K562 (cell line): Measurements from ENCODE around the gene FBXL12. TPM values are rescaled to one million over a fixed set of nuclear protein-coding genes. Genes with fewer than 3 reads are reported as not detected.

ENCODE experiments used
- CAMTA2 ChIP-seq: fragments of 250-450 bp; sonication (Bioruptor Pico); conservative IDR thresholded peaks from 2 replicates; pipeline ENCODE4 v1.5.1; 2022
- EGR1 ChIP-seq: fragments of 450-650 bp; conservative IDR thresholded peaks from 2 replicates; pipeline ENCODE4 v1.6.1; 2017; ENCODE audit warnings: mild to moderate bottlenecking
- EZH2 ChIP-seq: IDR thresholded peaks from 2 replicates; pipeline ENCODE4 v1.6.1; 2012; ENCODE audit warnings: low read depth, mild to moderate bottlenecking, inconsistent platforms, low read length, borderline replicate concordance
- FOXJ2 ChIP-seq: fragments of 200-800 bp; sonication (Bioruptor generic); IDR thresholded peaks from 2 replicates; pipeline ENCODE4 v1.6.1; 2016; ENCODE audit warnings: missing genetic modification characterization, missing compliant biosample characterization
- HCFC1 ChIP-seq: IDR thresholded peaks from 2 replicates; pipeline ENCODE4 v1.6.1; 2012; ENCODE audit warnings: low read depth, low read length, improper control_type of control experiment
- HDAC3 ChIP-seq: fragments of 450-650 bp; IDR thresholded peaks from 2 replicates; pipeline ENCODE4 v1.6.1; 2018; ENCODE audit warnings: borderline replicate concordance, mild to moderate bottlenecking, moderate library complexity; ENCODE audit not compliant: partially characterized antibody
- KLF1 ChIP-seq: fragments of 450-650 bp; IDR thresholded peaks from 2 replicates; pipeline ENCODE4 v1.6.1; 2016; ENCODE audit warnings: missing genetic modification characterization, missing compliant biosample characterization
- MAFG ChIP-seq: fragments of 450-650 bp; conservative IDR thresholded peaks from 2 replicates; pipeline ENCODE4 v1.6.1; 2016; ENCODE audit warnings: missing genetic modification characterization, missing compliant biosample characterization
- MAZ ChIP-seq, 2 experiments: fragments of 450-650 bp in 1 of 2; sonication (generic) in 1 of 2; formaldehyde crosslinking; IDR thresholded peaks in 1 of 2; conservative IDR thresholded peaks in 1 of 2; 2 replicates each; pipeline versions ENCODE4 v1.4.0 to v1.5.0; 2020; ENCODE audit warnings: mild to moderate bottlenecking in 1 of 2, missing genetic modification reagents in 1 of 2
- MECOM ChIP-seq: fragments of 250-450 bp; sonication (Bioruptor Pico); IDR thresholded peaks from 2 replicates; pipeline ENCODE4 v1.8.0; 2022; ENCODE audit warnings: inconsistent platforms
- MTA2 ChIP-seq: fragments of 450-650 bp; IDR thresholded peaks from 2 replicates; pipeline ENCODE4 v1.6.1; 2016; ENCODE audit warnings: low read depth
- MXI1 ChIP-seq: IDR thresholded peaks from 2 replicates; pipeline ENCODE4 v1.6.1; 2011; ENCODE audit warnings: low read depth, mild to moderate bottlenecking, improper control_type of control experiment, low read length
- NCOA1 ChIP-seq: fragments of 450-650 bp; IDR thresholded peaks from 2 replicates; pipeline ENCODE4 v1.6.1; 2016; ENCODE audit warnings: low read depth
- NEUROD1 ChIP-seq: fragments of 150-350 bp; IDR thresholded peaks from 2 replicates; pipeline ENCODE4 v1.6.1; 2014; ENCODE audit warnings: borderline replicate concordance, low read length, low read depth; ENCODE audit not compliant: partially characterized antibody
- NR3C1 ChIP-seq: sonication (generic); formaldehyde crosslinking; IDR thresholded peaks from 2 replicates; pipeline ENCODE4 v1.8.1; 2022; ENCODE audit warnings: missing genetic modification reagents
- NUFIP1 ChIP-seq: fragments of 450-650 bp; IDR thresholded peaks from 2 replicates; pipeline ENCODE4 v1.6.1; 2018; ENCODE audit not compliant: partially characterized antibody
- SIX5 ChIP-seq, 2 experiments: IDR thresholded peaks; 2 replicates each; pipeline ENCODE4 v1.6.1; 2011; ENCODE audit warnings: low read length in 2 of 2, borderline replicate concordance in 1 of 2, low read depth in 1 of 2, mild to moderate bottlenecking in 1 of 2, moderate library complexity in 1 of 2; ENCODE audit not compliant: insufficient read depth in 1 of 2
- SREBF2 ChIP-seq: sonication (generic); formaldehyde crosslinking; IDR thresholded peaks from 2 replicates; pipeline ENCODE4 v1.4.0; 2020; ENCODE audit warnings: mild to moderate bottlenecking, missing genetic modification reagents
- THRAP3 ChIP-seq: fragments of 450-650 bp; IDR thresholded peaks from 2 replicates; pipeline ENCODE4 v1.6.1; 2016; ENCODE audit warnings: mild to moderate bottlenecking, inconsistent platforms, borderline replicate concordance
- ZBED1 ChIP-seq: IDR thresholded peaks from 2 replicates; pipeline ENCODE4 v1.6.1; 2014
- ZBTB9 ChIP-seq: fragments of 450-650 bp; formaldehyde crosslinking; IDR thresholded peaks from 2 replicates; pipeline ENCODE4 v1.4.0; 2020; ENCODE audit warnings: mild to moderate bottlenecking, moderate library complexity
- ZNF232 ChIP-seq: sonication (generic); formaldehyde crosslinking; IDR thresholded peaks from 2 replicates; pipeline ENCODE4 v1.8.0; 2022; ENCODE audit warnings: mild to moderate bottlenecking, missing genetic modification reagents
- polyA plus RNA-seq, 8 experiments: library from polyadenylated mRNA; depleted of rRNA in 4 of 8; stranded (reverse) in 5 of 8; unstranded in 3 of 8; fragments of >200 nt; fragmentation: Nextera tagmentation in 2 of 8; fragmentation: Illumina TruSeq in 1 of 8; extraction: Ambion mirVana in 2 of 8; extraction: Trizol in 1 of 8; gene quantifications; 2 replicates each; pipeline versions ENCODE4 v1.2.1 to v1.2.3, GENCODE V29; 2011 to 2014; ENCODE audit warnings: inconsistent platforms in 1 of 8, missing spikeins in 1 of 8
- total RNA-seq, 7 experiments: library from RNA; depleted of rRNA in 6 of 7; stranded (reverse); fragments of >200 nt in 6 of 7; fragmentation: Illumina TruSeq in 2 of 7; extraction: Trizol in 2 of 7; gene quantifications; 2 replicates each; pipeline versions ENCODE4 v1.2.1 to v1.2.3, GENCODE V29; 2011 to 2021; ENCODE audit warnings: low replicate concordance in 1 of 7
- TF ChIP-seq, protein P1 (sequence below): fragments of 200-800 bp; sonication (Bioruptor generic); IDR thresholded peaks from 2 replicates; pipeline ENCODE4 v1.6.1; 2017; ENCODE audit warnings: missing genetic modification characterization, missing compliant biosample characterization
- TF ChIP-seq, protein P2 (sequence below): IDR thresholded peaks from 2 replicates; pipeline ENCODE4 v1.6.1; 2011; ENCODE audit warnings: borderline replicate concordance, low read depth, mild to moderate bottlenecking, moderate library complexity, low read length; ENCODE audit not compliant: insufficient read depth, poor library complexity, severe bottlenecking

Gene FBXL12
- total and polyA plus RNA-seq, 9 of the 15 experiments (the other 6 are each of a cell fraction or from before 2014, with no cell fraction given) = 2.7 to 40.5 (median 26.5) TPM

DNA sequence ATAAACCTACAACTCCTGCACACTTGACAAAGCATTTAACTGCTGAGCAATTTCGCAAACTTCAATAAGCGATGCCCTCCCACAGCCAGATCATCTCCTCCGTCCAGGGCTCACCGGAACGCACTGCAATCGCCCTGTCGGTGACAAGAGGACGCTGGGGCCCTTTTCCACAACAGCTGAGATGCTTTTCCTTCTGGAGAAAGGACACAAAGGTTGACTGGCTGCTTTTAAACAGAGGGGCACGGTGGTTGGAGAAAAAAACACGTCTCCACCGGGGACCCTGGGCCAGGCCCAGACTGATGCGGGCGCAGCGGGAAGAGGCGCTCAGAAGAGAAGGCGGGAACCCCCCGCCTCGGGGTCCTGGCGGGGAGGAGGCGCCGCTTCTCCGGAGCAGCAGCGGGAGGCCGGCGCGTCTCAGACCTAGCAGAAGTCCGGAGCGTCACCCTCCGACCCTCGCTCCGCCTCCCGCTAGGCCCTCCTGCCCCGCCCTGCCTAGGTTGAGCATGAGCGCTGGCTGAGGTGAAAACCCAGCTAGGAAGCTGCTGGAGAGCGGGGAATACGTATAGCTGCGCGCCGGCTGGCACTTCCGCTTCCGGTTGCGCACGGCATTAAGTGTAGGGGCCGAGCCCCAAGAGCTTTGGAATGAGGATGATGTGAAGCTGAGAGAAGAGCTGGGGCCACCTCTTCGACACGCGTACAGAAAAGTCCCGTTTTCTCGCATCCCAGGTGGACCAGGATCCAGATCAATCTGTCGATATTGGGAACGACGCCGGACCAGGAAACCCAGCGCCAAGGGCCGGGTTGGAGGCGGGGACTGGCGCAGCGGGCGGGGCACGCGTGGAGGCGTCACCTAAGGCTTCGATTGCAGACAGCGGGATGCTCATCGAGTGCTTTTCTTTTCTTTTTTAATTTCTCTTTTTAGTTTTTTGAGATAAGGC lies 50.4 kb downstream of the FBXL12 start, which contains the start of gene ZNF846 (continued):
- TF ChIP-seq THRAP3 (no peak), ZBTB9 (CRISPR knock-in tag) (0 out of 2 replicates have a peak, but pooled peaks have one; percentile 25), MXI1 (no peak; the same call in 1 of the 2 replicates), ZBED1 (no peak), MECOM (CRISPR knock-in tag) (no peak), MAZ (CRISPR knock-in tag; conservative IDR thresholded peaks at IDR 0.05 in 1 of 2, IDR thresholded peaks at IDR 0.05 in 1 of 2) (peak; percentile 94 to 100), NEUROD1 (peak; percentile 55), KLF1 (tag) (peak; percentile 63; the same call in 1 of the 2 replicates), NUFIP1 (no peak), HCFC1 (peak; percentile 81), NCOA1 (peak; percentile 97), NR3C1 (CRISPR knock-in tag) (no peak), EZH2 (no peak), FOXJ2 (tag) (no peak), HDAC3 (no peak), ZNF232 (CRISPR knock-in tag) (no peak), SIX5 (IDR thresholded peaks at IDR 0.05; ENCODE audit: borderline replicate concordance in 1 of 2, insufficient read depth in 1 of 2, low read depth in 1 of 2, low read length in 2 of 2) (peak in 1 of 2 experiments; percentile 29; a peak in 1 of 4 replicates), CAMTA2 (CRISPR knock-in tag) (0 out of 2 replicates have a peak, but pooled peaks have one; percentile 43), MAFG (no peak), EGR1 (no peak; the same call in 1 of the 2 replicates), SREBF2 (CRISPR knock-in tag) (no peak), MTA2 (no peak)
- TF ChIP-seq, protein P1, sequence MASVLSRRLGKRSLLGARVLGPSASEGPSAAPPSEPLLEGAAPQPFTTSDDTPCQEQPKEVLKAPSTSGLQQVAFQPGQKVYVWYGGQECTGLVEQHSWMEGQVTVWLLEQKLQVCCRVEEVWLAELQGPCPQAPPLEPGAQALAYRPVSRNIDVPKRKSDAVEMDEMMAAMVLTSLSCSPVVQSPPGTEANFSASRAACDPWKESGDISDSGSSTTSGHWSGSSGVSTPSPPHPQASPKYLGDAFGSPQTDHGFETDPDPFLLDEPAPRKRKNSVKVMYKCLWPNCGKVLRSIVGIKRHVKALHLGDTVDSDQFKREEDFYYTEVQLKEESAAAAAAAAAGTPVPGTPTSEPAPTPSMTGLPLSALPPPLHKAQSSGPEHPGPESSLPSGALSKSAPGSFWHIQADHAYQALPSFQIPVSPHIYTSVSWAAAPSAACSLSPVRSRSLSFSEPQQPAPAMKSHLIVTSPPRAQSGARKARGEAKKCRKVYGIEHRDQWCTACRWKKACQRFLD (CRISPR knock-in tag) = no peak
- TF ChIP-seq, protein P2, sequence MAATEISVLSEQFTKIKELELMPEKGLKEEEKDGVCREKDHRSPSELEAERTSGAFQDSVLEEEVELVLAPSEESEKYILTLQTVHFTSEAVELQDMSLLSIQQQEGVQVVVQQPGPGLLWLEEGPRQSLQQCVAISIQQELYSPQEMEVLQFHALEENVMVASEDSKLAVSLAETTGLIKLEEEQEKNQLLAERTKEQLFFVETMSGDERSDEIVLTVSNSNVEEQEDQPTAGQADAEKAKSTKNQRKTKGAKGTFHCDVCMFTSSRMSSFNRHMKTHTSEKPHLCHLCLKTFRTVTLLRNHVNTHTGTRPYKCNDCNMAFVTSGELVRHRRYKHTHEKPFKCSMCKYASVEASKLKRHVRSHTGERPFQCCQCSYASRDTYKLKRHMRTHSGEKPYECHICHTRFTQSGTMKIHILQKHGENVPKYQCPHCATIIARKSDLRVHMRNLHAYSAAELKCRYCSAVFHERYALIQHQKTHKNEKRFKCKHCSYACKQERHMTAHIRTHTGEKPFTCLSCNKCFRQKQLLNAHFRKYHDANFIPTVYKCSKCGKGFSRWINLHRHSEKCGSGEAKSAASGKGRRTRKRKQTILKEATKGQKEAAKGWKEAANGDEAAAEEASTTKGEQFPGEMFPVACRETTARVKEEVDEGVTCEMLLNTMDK = peak; percentile 16
